ENCODE data around the gene RING1. TPM values are rescaled to one million over a fixed set of nuclear protein-coding genes. Genes with fewer than 3 reads are reported as not detected.
"Not testable (repeated sequence)": the region's sequence is repeated elsewhere in the genome, so short reads cannot be mapped to it uniquely, and the experiment has no call there.

The RING1 gene
- total RNA-seq, 2 donors from 2014 or later = 31.0 to 31.8 TPM

- Histone ChIP-seq H3K27me3 (ENCODE audit: control insufficient read depth, insufficient read depth, low read length, poor library complexity, severe bottlenecking) (peaks cover 35% of the 10 kb centered on the region), H3K27ac (ENCODE audit: low read depth, low read length) (no peak overlapping the region), H3K4me3 (ENCODE audit: low read length) (no peak overlapping the region), H3K9ac (ENCODE audit: extremely low read depth, low read length, poor library complexity, severe bottlenecking) (no peak overlapping the region), H3K36me3 (ENCODE audit: control insufficient read depth, insufficient read depth, low read length) (no peaks in the 10 kb centered on the region), H3K4me1 (ENCODE audit: control insufficient read depth, insufficient read depth, low read length) (no peaks in the 10 kb centered on the region), H3K9me3 (ENCODE audit: control insufficient read depth, low read length) (no peaks in the 10 kb centered on the region)
- TF ChIP-seq CTCF (conservative IDR thresholded peaks at IDR 0.05) = no peak
- peaks cover 2% of the 10 kb centered on the region for H3K9me3 Mint-ChIP-seq
- peaks cover 87% of the 10 kb centered on the region for H3K27me3 Mint-ChIP-seq (ENCODE audit: insufficient read depth)
- 20 to 52% methylated on average over 1 to 3 of the region's 3 CpGs for WGBS, 2 experiments (ENCODE audit: insufficient coverage in 1 of 2, insufficient read length in 1 of 2)
- no peak overlapping the region for H3K27ac Mint-ChIP-seq
- peaks cover 10% of the 10 kb centered on the region for H3K4me1 Mint-ChIP-seq
- DNase-seq = no peak
- no peak overlapping the region for H3K4me3 Mint-ChIP-seq
- no peaks in the 10 kb centered on the region for H3K36me3 Mint-ChIP-seq (ENCODE audit: low read depth)
These were observed 9.4 kb downstream of the RING1 start for GRCh38 chr6:33217681-33218080.

GRCh38 chr6:33226503-33227120 lies 18.3 kb downstream of the RING1 start:
- H3K27me3 Mint-ChIP-seq (ENCODE audit: insufficient read depth) = peaks cover 17% of the 10 kb centered on the region
- not testable (repeated sequence) for H3K27me3 ChIP-seq (ENCODE audit: control insufficient read depth, insufficient read depth, low read length, poor library complexity, severe bottlenecking); H3K4me1 Mint-ChIP-seq; H3K4me3 ChIP-seq (ENCODE audit: low read length); H3K27ac ChIP-seq (ENCODE audit: low read depth, low read length); H3K9me3 ChIP-seq (ENCODE audit: control insufficient read depth, low read length); H3K4me1 ChIP-seq (ENCODE audit: control insufficient read depth, insufficient read depth, low read length); H3K9ac ChIP-seq (ENCODE audit: extremely low read depth, low read length, poor library complexity, severe bottlenecking); H3K36me3 ChIP-seq (ENCODE audit: control insufficient read depth, insufficient read depth, low read length); H3K36me3 Mint-ChIP-seq (ENCODE audit: low read depth); H3K4me3 Mint-ChIP-seq; H3K27ac Mint-ChIP-seq; H3K9me3 Mint-ChIP-seq
- peak; percentile 28 for DNase-seq
- 44 to 58% methylated on average over 6 to 13 of the region's 14 CpGs for WGBS, 2 experiments (ENCODE audit: insufficient coverage in 1 of 2, insufficient read length in 1 of 2)

- WGBS, 2 experiments (ENCODE audit: insufficient coverage in 1 of 2, insufficient read length in 1 of 2) = 27 to 40% methylated on average over 6 of the region's 6 CpGs
- no peaks in the 10 kb centered on the region for H3K4me1 ChIP-seq (ENCODE audit: control insufficient read depth, insufficient read depth, low read length)
- Mint-ChIP-seq H3K27ac (peak overlapping the region; percentile 74), H3K4me3 (no peak overlapping the region), H3K4me1 (peaks cover 12% of the 10 kb centered on the region), H3K27me3 (ENCODE audit: insufficient read depth) (peaks cover 19% of the 10 kb centered on the region), H3K36me3 (ENCODE audit: low read depth) (no peaks in the 10 kb centered on the region), H3K9me3 (no peaks in the 10 kb centered on the region)
- no peaks in the 10 kb centered on the region for H3K9me3 ChIP-seq (ENCODE audit: control insufficient read depth, low read length)
- H3K4me3 ChIP-seq (ENCODE audit: low read length) = no peak overlapping the region
- no peak overlapping the region for H3K27ac ChIP-seq (ENCODE audit: low read depth, low read length)
- H3K9ac ChIP-seq (ENCODE audit: extremely low read depth, low read length, poor library complexity, severe bottlenecking) = no peak overlapping the region
- peak; percentile 57 for DNase-seq
- H3K27me3 ChIP-seq (ENCODE audit: control insufficient read depth, insufficient read depth, low read length, poor library complexity, severe bottlenecking) = peaks cover 6% of the 10 kb centered on the region
- no peak for TF ChIP-seq CTCF (conservative IDR thresholded peaks at IDR 0.05)
- H3K36me3 ChIP-seq (ENCODE audit: control insufficient read depth, insufficient read depth, low read length) = no peaks in the 10 kb centered on the region
These were observed 26.9 kb downstream of the RING1 start for GRCh38 chr6:33235221-33235634.

- Histone ChIP-seq H3K9ac (ENCODE audit: extremely low read depth, low read length, poor library complexity, severe bottlenecking) (no peak overlapping the region), H3K4me1 (ENCODE audit: control insufficient read depth, insufficient read depth, low read length) (no peaks in the 10 kb centered on the region), H3K36me3 (ENCODE audit: control insufficient read depth, insufficient read depth, low read length) (no peaks in the 10 kb centered on the region), H3K4me3 (ENCODE audit: low read length) (no peak overlapping the region), H3K27ac (ENCODE audit: low read depth, low read length) (no peak overlapping the region), H3K27me3 (ENCODE audit: control insufficient read depth, insufficient read depth, low read length, poor library complexity, severe bottlenecking) (peaks cover 6% of the 10 kb centered on the region), H3K9me3 (ENCODE audit: control insufficient read depth, low read length) (no peaks in the 10 kb centered on the region)
- Mint-ChIP-seq H3K27ac (no peak overlapping the region), H3K4me3 (no peak overlapping the region), H3K9me3 (no peaks in the 10 kb centered on the region), H3K27me3 (ENCODE audit: insufficient read depth) (peaks cover 23% of the 10 kb centered on the region), H3K36me3 (ENCODE audit: low read depth) (no peaks in the 10 kb centered on the region), H3K4me1 (peaks cover 12% of the 10 kb centered on the region)
- no peak for TF ChIP-seq CTCF (conservative IDR thresholded peaks at IDR 0.05)
- peak; percentile 0 for DNase-seq
These were observed 28.0 kb downstream of the RING1 start for GRCh38 chr6:33236328-33236727.
